HG03571 (cell line): Measurements from ENCODE around the gene QRICH2.
"Not testable (repeated sequence)": the region's sequence is repeated elsewhere in the genome, so short reads cannot be mapped to it uniquely, and the experiment has no call there.

Source experiments
- ATAC-seq: cut with Tn5 transposase; IDR thresholded peaks from one replicate; pipeline ENCODE4 v1.9.1; 2021; ENCODE audit not compliant: unreplicated experiment

QRICH2 gene

DNA sequence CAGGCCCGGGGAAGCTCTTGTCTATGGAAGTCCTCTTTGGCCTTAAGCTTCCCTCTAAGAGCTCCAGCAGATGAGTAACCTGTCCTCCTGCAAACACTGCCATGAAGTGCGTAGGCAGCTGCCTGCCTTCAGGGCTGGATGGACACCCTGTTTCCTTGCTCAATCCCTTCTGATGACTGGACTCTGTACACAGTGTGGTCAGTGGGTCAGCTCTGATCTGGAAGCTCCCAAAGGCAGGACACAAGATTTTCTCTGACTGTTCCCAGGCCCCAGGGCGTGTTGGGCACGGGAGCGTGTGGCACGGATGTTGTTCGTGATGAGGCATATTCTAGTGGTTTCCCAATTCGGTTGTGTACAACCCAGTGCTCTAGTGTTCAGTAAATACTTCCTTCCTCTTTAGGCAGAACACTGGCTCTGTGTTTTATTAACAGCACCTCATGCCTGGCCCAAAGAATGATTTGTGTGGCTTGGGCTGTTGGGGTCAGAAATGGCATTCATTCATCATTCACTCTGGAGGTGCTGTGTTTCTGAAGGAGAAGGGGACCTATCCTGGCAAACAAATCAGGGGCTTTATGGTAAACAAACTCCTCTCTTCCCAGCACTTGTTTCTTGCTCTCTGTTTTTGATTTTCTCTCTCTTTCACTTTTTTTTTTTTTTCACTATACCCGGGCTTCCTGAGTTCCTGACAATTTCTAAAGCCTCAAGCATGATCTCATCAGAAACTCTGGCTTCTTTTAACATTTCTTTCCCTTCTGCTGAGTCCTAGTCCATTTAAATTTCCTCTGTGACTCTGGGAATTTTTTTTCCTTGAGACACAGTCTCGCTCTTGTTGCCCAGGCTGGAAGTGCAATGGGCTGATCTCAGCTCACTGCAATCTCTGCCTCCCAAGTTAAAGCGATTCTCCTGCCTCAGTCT lies 55.8 kb downstream of the QRICH2 start:
- peak; percentile 69 for ATAC-seq

DNA sequence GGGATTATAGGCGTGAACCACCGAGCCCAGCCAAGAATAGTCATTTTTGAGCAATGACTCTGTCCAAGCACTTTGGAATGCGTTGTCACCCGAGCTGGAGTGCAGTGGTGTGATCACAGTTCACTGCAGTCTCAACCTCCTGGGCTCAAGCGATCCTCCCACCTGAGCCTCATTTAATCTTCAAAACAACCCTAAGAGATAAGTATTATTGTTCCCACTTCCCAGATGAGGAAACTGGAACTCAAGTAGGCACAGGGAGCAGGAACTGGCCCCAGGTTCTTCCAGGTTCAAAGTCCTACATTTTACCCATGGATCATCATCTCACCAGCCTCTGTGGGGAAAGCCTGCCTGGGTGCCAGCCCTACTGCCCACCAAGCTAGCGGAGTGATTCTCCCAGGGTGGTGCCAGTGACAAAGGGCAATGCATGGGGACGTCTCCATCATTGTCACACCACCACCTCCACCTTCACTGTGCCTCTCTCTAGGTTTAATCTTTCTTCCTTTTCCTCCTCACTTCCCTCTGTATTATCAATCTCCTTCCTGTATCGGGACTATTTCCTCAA lies 56.5 kb downstream of the QRICH2 start:
- ATAC-seq = no peak

DNA sequence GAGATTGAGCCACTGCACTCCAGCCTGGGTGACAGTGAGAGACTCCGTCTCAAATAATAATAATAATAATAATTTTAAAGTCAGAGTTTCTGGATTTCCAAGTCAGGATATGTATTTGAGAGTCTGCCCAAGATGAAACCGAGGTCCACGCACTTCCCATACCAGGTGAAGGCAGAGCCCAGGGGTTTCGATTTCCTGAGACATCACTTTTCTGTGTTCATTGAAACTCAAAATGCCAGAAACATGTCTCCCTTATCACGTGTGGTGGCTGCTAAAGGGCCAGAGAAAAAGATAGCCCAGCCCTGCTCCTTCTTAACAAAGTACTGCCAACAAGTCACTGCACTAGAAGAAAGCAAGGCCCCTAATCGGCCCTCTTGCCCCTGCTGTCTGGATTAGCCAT lies 57.9 kb downstream of the QRICH2 start:
- ATAC-seq = no peak

DNA sequence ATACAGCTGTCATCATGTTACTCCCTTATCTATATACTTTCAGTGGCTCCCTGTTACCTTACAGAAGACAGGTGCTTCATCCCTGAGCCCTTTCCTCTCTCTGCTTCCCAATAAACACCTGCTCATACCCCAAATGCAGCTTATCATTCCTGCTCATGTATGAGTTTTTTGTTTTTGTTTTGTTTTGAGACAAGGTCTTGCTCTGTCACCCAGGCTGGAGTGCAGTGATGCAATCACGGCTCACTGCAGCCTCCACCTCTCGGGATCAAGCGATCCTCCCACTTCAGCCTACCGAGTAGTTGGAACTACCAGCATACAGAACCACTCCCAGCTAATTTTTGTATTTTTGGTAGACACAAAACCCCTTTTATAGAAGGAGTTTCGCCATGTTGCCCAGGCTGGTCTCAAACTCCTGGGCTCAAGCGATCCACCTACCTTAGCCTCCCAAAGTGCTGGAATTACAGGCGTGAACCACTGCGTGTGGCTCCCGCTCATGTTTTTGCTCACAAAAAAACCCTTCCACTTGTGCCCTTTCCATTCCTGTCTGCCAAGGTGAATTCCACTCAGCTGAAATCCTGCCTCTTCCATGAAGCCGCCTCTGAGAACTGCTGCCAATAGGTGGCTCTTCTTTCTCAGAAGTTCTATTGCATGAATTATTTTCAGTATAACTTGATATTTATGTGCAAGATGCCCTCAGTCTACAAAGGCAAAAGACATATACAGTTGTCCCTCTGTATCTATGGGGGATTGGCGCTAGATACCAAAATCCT lies 59.9 kb downstream of the QRICH2 start:
- ATAC-seq = no peak

DNA sequence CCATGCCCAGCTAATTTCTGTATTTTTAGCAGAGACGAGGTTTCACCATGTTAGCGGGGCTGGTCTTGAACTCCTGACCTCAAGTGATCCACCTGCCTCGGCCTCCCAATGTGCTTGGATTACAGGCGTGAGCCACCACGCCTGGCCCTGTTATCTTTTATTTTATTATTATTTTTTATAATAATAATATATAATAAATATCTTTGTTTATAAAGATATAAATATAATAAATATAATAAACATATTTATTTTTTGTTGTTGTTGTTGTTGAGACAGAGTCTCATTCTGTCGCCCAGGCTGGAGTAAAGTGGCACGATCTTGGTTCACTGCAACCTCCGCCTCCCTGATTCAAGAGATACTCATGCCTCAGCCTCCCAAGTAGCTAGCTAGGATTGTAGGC lies 60.8 kb downstream of the QRICH2 start:
- ATAC-seq = no peak

DNA sequence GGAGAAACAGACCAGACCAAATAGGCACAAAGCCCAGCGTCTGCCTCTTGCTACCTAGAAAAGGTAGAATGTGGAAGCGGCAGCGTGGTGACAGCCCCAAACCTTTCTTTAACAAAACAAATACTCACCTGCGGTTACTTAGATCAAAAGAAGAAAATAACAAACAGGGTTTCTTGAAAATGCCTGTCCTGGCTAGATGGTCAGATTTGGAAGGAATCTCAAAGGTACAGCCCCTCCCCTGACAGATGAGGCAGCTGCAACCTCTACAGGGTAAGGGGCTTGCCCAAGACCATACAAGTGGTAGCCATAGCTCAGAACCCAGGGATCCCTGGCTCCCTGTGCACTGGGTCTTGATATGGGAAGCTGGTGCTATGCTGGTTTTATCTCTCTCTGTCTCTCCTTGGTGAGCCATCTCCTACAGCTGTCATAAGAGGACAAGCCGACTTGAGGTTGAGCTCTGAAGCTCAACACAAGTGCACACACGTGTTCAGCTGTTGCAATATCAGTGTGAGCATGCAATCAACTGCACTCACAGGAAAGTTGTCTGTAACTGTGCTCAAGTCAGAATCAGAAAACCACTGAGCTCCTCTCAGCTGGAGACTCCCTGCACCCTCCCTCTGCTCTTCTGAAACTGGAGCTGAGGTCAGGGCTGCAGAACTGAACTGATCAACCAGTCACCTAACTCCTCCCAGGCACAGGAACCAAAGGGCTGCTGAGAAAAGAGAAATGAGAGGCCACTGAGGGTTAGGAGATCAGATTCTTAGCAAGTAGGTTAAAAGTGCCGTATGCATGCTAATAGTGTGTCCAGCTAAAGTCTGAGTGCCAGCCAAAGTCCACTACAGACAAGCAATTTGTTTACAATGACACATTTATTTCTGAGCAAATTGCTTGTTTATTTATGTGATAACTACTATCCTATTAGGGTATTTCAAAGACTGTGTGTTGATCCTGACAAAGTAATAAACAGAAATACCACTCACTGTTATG lies 61.7 kb downstream of the QRICH2 start:
- ATAC-seq = peak; percentile 88

DNA sequence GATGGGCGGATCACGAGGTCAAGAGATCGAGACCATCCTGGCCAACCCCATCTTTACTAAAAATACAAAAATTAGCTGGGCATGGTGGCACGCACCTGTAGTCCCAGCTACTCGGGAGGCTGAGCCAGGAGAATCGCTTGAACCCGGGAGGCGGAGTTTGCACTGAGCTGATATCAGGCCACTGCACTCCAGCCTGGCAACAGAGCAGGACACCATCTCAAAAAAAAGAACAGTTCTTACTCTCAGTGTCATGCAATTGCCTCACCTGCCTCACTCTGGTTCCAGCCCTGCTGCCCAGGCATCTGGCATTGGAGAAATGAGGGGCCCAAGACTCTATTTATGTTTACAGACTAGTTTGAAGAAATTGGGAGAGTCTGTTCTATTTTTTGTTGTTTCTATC lies 63.4 kb downstream of the QRICH2 start:
- ATAC-seq = not testable (repeated sequence)

DNA sequence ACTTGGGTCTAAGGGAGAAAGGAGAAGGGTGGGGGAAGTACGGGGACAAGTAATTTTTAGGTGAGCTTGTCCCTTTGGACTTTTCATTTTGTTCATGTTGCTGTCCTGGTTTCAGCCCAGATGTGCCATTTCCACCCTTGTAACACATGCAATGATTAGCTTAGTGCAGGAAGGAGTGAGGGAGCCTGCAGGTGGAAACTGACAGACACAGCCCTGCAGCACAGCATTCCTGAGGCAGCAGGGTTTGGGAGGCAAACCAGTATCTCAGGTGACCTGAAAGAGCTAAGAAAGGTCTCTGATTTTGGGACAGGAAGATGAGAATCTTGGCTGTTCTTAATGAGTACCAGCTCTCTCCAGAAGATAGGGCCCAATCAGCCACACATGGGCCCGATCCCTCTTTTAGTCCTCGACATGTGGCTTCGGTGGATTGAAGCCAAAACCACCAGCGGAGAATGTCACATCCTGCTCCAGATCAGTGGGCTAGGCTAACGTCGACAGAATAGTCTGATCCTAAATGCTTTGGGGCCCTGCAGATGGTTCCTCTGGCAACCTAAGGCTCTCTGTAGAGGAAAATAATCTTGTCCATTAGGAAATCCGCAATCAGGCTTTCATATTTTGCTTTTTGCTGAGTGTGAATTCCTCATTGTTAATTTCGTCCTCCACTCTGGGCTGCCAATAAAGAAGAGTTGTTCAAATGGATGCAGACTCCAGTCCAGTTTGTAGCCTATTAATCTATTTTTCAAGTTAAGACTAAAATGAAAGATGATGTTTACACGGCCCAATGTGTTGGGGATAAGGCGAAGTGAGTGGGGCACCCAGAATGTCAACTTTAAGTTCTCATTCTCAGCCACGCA lies 64.0 kb downstream of the QRICH2 start:
- no peak for ATAC-seq

DNA sequence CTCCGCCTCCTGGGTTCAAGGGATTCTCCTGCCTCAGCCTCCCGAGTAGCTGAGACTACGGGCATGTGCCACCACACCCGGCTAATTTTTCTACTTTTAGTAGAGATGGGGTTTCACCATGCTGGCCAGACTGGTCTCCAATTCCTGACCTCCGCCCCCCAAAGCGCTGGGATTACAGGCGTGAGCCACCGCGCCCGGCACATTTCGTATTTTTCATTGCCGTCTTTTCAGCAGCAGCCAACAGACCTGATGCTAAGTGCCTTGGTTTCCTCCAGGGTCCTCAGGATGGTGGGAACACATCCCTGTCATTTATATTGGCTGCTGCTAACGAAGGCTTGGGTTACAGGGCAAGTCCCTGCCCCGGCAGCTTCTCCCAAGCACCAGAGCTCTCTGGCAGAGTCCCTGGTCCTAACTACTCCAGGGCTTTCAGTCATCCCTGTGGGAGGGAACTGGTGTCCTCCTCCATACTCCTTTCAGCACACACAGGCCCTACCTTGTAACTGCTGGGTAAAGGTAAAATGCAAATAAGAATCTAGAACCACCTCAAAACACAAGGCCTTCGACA lies 66.3 kb downstream of the QRICH2 start:
- ATAC-seq = no peak

DNA sequence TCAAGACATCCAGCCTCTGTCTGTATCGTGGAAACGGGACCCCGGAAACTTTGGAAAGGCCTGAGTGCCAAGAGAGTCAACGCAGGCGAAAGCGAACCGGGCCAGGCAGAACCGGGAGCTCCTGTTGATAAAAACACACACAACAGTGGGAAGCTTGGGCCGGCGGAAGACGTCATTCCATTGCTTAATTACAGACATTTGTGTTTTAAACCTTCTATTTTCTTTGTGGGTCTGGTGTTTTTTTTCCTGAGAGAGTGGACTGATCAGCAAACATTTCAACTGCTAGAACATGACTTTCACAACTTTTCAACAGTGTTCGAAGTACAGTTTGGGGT lies 66.9 kb downstream of the QRICH2 start:
- ATAC-seq = no peak

DNA sequence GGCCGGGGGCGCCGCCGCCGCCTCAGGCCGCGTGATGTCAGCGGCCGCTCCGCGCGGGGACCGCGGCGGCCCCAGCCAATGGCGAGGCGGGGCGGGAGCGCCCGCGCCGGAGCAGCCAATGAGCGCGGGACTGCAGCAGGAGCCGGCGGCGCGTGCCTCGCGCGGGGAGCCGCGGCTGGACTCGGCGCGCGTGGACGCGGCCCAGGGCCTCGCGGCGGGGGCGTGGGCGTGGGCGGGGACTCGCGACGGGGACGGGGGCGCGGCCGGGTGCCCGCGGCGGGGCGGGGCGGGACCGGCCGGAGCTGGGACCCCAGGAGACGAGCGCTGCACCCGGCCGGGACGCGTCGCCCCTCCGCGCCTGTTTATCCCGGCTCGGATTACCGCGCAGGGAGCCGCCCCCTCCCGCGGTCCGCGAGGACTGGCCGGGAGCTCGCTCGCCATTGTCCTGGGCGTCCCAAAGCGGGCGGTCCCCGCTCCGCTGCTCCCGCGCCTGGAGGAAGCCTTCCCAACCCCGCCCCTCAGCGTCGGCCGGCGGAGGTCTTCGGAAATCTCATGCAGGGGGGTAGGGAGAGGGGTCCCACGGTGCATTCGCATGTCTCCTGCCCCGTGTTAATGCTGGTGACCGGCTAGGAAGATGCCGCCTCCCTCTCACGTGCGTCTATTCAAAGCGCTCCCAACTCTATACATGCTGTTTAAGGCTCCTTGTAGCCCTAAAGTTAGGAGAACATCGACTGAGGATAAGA lies 67.4 kb downstream of the QRICH2 start, which contains the start of gene RNF157:
Gene RNF157 (minus strand): TSS at position 33 of the 743 bp plus-strand sequence. CDS start 253 bp downstream, outside the sequence.
- ATAC-seq = peak; percentile 45

DNA sequence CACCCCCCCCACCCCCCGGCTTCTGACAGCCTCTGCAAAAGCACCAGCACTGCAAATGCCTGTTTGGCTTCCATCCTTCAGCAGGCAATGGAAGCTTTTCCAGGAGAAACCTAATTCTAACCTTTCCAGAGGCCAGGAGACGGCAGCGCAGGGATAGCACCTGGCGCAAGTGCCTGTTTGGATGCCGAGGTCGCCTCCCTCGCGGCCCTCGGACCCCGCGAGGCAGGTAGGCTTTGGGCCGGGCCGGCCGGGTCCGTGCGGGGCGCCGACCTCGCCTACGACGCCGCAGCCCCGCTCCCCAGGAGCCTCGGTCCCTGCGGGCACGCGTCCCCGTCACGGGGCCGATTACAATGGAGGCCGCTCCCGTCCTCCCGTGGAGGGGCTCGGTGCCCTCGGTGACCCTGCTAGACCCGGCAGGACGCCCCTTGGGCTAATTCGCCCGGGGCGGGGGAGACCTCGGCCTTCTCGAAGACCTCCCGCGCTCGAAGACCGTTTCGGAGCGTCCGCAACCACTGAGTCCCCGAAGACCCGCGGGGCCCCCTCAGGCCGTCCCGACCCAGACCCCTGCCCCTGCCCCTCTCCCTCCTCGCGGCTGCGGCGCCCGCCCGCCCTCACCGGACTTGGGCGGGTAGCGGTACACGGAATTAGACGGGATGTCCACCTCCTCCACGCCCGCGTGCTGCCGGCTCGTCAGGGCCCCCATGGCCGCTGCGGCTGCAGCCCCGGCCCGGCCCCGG lies 68.4 kb downstream of the QRICH2 start:
- no peak for ATAC-seq

DNA sequence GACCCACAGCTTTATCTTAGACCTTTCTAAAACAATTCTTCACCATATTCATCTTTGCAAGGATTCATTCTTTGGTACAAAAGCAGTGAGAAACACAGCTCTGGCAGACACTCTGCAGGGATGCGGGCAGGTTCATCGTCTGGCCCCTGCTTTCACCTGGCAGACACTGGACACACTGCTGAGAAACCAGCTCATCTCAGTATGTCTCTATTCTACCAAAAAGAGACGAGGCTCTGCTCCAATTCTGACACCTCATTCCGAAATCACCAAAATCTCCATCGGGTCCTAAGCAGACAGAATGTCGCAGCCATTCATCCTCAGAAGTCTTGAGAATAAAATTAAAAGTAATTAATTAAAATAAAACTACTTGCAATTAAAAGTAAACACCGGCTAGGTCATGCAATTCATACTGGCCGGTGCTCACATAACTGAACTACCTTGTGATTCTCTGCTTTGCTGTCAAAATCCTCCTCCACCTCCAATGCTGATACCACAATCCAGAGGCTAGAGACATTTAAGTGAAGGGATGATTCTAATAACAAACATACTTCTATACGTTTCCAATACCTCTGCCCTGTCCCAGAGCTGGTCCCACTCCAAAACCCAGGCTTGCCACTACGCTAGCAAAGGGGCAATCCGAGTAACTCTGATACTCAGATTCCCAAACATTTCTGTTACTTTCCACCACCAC lies 69.1 kb downstream of the QRICH2 start:
- no peak for ATAC-seq

DNA sequence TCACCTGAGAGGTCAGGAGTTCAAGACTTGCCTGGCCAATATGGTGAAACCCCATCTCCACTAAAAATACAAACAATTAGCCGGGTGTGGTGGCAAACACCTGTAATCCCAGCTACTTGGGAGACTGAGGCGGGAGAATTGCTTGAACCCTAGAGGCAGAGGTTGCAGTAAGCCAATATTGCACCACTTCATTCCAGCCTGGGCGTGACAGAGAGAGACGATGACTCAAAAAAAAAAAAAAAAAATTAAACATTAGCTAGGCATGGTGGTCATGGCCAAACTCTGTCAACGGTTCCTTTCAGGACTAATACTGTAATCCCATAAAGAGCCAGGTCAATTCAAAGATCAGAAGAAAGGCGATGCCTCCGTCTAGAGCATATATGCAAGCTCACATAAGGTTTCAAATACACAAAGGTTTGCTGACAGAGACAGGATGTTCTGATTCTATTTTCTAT lies 70.2 kb downstream of the QRICH2 start:
- ATAC-seq = no peak

DNA sequence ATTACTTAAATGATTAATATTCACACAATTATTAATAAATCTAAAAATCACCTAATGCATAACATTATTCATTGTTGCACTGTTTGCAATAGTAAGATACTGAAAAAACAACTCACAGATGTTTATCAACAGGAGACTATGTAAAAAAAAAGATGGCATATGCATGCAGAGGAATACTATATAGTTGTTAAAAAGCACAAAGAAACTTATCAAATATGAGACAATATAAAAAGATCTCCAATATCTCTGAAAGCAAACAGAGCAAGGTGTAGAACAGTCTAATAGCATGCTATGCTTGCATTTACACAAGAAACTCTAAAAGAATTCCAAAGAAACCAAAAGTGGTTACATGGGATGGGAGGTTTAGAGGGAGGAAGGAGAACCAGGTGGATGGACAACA lies 71.5 kb downstream of the QRICH2 start:
- ATAC-seq = no peak

DNA sequence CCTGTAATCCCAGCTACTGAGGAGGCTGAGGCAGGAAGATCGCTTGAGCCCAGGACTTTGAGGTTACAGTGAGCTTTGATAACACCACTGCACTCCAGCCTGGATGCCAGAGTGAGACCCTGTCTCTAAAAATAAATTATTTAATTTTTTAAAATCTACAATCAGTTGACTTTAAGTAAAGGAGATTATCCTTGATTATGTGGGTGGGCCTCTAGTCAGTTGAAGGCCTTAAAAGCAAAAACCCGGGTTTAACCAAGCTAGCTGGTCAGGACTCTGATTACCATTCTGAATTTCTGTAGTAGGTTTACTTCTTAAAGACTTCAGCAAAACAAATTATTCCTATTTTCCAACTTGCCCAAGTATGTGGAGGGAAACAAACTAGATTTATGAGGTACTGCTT lies 72.2 kb downstream of the QRICH2 start:
- ATAC-seq = no peak

DNA sequence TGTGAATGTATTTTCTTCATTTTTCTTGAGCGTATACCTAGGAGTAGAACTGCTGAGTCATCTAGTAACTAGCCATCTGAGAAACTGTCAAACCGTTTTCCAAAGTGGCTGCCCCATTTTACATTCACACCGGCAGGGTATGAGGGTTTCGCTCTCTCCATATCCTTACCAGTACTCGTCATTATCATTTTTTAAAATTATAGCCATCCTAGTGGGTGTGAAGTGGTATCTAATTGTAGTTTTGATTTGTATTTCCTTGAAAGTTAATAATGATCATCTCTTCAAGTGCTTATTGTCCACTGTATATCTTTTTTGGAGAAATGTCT lies 73.8 kb downstream of the QRICH2 start:
- no peak for ATAC-seq
